NCI-H1417 treated with DMSO at 0.1 percent for 48 hours (cell line): Measurements from ENCODE around the gene CCDC66.
"Not testable (repeated sequence)": the region's sequence is repeated elsewhere in the genome, so short reads cannot be mapped to it uniquely, and the experiment has no call there.

ENCODE experiments used
- DNase-seq: peaks from one replicate; lab custom pipeline; 2025; lab: John Stamatoyannopoulos, UW

Gene CCDC66

DNA sequence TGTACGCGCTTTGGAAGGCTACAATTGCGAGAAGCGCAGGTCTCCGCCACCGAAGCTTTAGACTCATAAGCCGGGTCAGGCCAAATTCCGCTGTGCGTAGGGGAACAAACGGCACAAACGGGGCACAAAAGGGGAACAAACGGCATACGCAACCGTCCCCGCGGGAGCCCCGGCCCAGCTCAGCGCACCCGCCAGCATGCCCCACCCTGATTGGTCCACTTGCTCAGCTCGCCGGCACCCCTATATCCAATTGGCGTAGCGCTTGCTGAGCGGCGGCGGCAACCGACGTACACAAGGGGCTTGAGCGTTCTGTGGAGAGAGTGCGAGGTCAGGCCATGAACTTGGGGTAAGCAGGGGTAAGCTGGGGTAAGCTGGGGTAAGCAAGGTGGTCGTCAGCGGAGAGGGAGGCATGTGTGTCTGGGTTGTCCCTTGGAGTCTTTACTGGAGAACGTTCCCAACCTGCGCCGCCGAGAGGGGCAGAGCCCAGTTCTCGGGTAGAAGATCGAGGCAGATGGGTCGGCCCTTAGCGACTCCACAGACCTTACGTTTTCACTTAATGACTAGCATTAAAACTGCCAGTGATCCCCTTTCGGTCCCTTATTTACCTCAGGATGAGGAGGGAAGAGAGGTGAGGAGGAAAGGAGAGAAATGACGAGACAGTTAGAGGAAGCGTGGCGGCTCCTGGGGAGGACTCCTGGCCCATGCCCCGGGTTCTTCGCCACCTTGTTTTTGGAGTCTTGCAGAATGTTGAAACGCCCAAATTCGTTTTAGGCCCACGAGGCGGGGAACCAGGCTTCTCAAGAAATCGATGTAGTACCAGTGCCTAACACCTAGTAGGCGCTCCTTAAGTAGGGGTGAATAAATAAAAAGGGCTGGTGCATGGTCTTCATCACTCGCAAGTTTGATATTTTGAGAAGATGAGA lies at the start of gene CCDC66:
CCDC66 (plus strand) TSS at position 268 of the 923 bp plus-strand sequence; CDS start at position 336, 68 bp downstream.
- DNase-seq: peak; percentile 44

DNA sequence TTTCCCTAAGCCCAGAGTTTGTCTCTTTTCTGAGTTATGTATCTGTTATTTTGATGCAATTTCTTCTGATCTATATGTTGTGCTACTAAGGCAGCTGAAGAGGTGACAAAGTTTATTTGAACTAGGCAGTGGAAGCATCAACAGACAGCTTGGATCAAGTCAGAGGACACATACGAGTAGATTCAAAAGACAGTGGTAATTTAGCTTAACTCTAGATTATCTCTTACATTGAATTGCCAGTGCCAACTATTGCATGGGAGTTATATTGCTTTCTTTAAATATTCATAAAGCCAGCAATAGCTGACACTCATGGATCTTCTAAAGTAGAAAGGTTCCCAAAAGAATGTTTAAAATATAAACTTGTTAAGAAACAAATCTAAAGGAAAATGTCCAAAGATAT lies 37.3 kb upstream of the CCDC66 start:
- DNase-seq: no peak

DNA sequence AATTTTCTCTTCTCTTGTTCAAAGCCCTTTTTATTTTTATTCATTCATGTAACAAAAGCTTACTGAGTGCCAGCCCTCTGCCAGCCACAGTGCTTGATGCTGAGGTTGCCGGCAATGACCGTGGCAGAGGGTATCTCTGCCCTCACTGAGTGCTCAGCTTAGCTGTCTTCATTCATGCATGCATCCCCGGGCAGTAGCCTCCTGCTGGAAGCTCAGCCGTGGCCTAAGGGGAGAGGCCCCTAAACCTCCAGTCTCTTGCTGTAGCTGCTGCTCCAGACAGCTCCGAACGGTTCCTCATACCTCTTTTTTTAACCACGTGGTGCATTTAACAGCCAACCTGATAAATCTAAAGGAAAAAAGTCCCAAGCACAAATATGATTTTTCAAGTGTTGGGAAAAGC lies 34.6 kb upstream of the CCDC66 start:
- no peak for DNase-seq

DNA sequence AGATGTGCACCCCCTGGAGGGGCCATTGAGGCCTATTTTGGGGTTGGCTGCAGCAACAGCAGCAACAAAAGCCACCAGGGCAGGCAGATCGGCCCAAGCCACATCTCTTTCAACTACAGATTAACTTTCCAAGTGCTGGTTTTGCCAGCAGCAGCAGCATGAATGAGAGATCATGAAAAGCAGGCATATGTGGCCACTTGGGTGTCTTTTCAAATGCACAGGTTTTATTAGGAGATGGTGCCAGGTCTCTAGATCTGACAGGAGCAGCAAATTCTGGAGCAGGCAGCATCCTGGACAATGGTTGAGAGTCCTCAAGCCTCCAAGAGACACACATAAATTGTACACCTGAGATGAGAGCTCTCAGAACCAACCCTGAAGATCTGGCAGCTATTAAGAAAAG lies 31.7 kb upstream of the CCDC66 start:
- DNase-seq: no peak

DNA sequence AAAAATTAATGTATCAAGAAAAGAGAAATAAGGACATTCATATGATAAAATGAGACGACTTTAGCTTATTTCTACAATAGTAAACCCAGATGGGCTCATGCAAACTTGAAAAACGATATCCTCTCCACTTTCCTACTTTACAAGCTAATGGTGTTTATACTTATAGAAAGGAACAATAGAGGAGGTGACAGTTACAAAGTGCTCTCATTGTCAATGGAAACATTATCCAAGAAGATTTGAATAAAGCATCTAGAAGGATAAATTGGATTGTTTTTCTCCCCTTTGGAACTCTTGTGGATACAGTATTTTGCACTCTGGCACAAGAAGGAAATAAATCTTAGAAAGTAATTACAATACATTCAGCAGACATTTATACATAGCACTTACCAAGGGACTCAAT lies 20.2 kb upstream of the CCDC66 start:
- DNase-seq: no peak

DNA sequence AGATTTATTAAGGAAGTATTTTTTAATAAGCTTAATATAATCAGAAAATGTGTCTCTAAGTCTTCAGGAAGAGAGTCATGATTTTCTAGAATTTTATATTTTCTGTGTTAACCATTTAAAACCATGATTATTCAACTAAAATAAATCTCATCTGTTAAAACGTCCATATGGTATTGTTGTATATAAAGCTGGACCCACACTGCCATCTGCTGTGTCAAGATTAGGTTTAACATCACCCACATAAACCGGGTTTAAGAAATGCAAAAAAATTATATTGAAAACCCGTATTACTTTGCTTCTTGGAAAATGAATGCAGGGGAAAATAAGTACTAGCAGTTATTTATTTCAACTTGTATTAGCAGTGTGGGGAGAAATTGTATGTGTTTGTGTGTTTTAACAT lies 9.5 kb upstream of the CCDC66 start:
- DNase-seq: no peak

DNA sequence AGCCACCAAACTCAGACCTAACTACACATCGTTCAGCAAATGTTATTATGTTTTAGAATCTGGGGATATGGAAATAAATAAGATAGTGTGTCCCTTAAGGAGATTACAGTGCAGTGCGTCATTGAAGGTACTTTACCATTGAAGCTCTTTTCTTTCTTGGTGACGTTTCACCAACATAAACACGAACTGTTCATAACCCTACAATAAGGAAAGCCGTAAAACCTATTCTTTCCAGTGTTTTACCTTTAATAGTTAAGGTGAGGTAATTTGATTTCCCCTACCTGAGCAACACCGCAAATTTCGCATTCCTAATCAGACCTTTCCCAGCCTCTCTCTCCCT lies 826 bp downstream of the CCDC66 start:
- DNase-seq: no peak

DNA sequence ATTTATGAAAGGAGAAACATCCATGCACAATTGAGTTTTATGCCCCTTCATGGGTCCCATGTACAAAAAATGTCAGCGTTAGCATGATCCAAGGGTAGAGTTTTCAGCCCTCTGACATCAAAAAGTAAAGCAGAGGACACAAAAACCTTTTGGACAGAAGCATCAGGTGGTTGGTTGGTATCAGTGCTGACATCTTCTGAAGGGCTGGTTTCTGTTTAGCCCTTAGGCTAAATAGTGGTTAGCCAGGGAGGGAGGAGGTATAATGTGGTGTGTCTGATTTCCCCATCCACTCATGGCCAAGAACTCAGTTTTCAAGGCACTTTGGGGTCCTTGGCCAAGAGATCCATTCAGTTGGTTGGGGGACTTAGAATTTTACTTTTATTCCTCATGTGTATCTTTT lies 16.5 kb downstream of the CCDC66 start:
- DNase-seq: no peak

DNA sequence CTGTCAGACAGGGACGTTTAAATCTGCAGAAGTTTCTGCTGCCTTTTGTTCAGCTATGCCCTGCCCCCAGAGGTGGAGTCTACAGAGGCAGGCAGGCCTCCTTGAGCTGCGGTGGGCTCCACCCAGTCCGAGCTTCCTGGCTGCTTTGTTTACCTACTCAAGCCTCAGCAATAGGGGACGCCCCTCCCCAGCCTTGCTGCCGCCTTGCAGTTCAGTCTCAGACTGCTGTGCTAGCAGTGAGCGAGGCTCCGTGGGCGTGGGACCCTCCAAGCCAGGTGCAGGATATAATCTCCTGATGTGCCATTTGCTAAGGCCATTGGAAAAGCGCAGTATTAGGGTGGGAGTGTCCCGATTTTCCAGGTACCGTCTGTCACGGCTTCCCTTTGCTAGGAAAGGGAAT lies 25.0 kb downstream of the CCDC66 start:
- DNase-seq: not testable (repeated sequence)

DNA sequence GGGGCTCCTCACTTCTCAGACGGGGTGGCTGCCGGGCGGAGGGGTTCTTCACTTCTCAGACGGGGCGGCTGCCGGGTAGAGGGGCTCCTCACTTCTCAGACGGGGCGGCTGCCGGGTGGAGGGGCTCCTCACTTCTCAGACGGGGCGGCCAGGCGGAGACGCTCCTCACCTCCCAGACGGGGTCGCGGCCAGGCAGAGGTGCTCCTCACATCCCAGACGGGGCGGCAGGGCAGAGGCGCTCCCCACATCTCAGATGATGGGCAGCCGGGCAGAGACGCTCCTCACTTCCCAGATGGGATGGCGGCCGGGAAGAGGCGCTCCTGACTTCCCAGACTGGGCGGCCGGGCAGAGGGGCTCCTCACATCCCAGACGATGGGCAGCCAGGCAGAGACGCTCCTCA lies 27.3 kb downstream of the CCDC66 start:
- DNase-seq: not testable (repeated sequence)

DNA sequence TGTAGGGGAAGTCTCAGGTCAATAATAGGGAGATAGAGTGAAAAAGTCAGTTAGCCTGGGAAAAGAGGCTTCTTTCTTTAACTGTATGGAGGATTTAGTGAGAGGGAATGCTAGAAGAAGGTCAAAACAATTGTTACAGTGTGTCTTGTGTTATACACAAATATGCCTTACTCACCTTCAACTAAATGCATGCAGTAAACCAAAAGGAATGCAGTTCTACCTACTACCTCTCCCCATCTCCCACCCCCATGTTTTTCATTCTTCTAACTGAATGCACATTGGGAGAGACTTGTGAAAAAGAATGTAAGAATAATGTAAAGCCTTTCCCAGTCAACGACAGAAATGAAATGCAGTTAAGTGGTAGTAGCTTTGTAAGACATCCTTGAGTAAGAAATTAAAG lies 33.8 kb downstream of the CCDC66 start:
- DNase-seq: no peak

DNA sequence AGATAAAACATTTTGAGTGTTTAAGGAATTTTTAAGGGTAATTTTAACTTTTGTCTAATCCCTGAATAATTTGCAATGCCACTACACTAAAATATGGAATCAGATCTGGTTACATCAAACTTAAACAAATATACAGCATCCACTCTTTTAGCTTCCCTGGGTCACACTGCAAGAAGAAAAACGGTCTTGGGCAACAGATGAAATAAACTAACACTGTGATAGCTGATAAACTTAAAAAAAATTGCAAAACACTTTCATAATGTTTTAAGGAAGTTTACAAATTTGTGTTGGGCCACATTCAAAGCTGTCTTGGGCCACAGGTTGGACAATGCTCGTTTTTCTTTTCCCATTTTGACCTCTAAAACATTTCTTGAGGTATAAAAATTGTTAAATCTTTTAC lies 34.3 kb downstream of the CCDC66 start:
- DNase-seq: no peak

DNA sequence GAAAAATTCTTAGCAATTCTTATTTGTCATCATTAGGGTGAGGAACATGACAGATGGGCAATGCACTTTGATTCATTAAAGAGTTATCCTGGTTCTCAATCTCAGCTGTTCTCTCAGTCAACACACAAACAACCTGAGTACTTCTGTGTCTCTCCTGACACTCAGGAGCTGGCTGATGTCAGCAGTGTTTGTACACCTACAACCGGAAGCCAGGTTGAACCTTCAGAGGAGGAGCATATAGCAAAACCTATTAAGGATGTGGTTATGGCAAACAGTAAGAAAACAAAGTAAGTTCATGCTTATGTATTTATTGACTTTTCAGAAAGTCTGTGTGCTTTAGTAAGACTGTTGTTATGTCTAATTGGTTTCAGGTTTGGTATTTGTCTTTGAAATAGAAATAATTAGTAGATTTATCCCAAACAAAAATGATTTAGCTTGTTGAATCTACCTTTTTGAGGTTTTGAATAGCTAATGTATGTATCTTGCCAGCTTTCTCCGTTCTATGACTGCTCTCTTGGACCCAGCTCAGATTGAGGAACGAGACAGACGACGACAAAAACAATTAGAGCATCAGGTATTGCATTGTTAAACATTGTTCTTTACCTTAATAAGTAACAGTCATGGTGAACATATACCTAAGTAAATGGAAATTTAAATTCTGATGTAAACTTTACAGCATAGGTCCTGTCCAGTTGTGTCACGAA lies 36.6 kb downstream of the CCDC66 start:
- no peak for DNase-seq

DNA sequence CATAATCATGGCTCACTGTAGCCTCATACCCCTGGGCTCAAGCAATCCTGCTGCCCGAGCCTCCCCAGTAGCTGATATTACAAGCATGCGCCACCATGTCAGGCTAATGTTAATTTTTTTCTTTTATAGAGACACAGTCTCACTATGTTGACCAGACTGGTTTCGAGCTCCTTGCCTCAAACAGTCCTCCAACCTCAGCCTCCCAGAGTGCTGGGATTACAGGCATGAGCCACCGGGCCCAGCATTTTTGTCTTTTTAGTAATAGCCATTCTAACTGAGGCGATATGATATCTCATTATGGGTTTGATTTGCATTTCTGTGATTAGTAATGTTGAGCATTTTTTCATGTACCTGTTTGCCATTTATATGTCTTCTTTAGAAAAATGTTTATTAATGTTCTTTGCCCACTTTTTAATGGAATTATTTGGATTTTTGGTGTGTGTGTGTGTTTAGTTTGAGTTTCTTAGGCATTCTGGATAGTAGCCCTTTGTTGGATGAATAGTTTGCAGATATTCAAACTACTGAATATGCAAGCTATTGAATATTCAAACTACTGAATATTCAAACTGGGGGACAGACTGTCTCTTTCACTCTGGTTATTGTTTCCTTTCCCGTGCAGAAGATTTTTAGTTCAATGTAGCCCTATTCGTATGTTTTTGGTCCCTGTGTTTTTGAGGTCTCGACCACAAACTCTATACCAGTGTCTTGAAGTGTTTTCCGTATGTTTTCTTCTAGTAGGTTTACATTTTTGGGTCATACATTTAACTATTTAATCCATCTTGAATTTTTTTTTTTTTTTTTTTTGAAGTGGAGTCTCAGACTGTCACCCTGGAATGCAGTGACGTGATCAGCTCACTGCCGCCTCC lies 39.2 kb downstream of the CCDC66 start:
- DNase-seq: no peak

DNA sequence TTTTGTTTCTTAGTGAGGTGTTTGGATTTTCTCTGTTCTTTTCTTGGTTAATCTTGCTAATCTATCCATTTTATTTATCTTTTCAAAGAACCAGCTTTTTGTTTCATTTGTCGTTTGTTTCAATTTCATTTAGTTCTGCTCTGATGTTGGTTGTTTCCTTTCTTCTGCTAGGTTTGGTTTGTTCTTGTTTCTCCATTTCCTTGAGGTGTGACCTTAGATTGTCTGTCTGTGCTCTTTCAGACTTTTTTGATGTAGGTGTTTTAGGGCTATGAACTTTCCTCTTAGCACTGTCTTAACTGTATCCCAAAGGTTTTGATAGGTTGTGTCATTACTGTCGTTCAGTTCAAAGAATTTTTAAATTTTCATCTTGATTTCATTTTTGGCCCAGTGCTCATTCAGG lies 51.5 kb downstream of the CCDC66 start:
- DNase-seq: not testable (repeated sequence)

DNA sequence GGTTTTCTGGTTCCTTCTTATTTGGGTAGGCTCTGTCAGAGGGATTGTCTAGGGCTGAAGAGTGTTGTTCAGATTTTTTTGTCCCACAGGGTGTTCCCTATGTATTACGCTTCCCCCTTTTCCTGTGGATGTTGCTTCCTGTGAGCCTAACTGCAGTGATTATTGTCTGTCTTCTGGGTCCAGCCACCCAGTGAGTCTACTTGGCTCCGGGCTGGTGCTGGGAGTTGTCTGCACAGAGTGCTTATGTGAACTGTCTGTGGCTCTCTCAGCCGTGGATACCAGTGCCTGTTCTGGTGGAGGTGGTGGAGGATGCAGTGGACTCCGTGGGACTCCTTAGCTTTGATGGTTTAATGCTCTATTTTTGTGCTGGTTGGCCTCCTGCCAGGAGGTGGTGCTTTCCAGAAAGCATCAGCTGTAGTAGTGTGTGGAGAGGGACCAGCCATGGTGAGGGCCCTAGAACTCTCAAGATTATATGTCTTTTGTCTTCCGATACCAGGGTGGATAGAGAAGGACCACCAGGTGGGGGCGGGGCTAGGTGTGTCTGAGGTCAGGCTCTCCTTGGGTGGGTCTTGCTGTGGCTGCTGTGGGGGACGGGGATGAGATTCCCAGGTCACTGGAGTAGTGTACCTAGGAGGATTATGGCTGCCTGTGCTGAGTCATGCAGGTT lies 53.8 kb downstream of the CCDC66 start:
- no peak for DNase-seq

DNA sequence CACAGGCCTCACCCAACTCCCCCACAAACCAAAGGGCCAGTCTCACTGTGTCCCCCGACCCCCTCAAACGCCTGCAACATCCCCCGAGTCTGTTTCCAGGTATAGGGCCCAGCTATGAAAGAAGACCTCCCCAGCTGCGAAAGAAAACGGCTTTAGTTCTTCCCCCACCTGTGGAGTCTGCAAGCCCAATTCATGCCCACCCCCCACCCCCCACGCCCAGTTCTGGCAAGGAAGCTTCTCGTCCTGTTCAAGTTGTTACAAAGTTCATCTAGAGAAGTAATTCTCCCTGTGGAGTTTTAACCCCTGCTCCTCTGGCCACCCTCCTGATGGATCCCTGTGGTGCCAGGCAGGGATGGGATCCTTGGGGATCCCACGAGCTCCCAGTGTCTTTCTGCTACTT lies 54.4 kb downstream of the CCDC66 start:
- no peak for DNase-seq

DNA sequence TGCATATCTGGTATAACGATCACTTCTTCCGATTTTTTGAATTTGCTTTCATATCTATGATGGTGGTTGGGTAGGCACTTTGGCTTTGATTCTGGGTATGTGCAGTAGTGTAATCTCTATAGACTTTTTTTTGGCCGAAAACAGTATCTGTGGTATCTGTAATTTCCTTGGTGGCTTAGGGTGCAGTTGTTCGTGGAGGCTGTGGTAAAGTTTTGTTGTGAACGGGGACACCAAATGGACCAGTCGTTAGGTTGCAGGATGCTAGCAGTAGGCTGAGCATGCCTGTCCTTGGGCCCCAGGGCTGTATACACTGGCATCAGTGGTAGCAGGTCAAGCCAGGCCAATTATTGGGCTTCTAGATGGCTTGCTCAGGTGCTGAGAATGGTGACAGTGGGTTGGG lies 55.2 kb downstream of the CCDC66 start:
- DNase-seq: no peak

DNA sequence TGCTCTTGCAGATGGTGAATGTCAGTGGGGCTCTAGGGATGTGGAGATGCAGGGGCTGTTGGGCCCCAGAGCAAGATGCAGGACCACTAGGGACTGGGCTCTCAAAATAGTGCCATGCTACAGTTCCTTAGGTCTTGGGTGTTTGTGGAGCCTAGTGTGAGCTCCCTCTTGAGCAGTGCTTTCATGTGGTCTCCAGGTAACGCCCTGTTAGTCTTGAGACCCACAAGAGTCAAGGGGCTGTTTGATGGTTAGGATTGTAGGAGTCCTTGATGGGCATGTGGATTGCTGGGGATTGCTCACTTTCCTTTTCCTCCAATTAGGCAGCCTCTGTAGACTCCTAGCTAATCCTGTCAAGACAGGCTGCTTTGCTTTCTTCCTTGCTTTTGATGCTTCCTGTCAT lies 56.0 kb downstream of the CCDC66 start:
- DNase-seq: no peak

DNA sequence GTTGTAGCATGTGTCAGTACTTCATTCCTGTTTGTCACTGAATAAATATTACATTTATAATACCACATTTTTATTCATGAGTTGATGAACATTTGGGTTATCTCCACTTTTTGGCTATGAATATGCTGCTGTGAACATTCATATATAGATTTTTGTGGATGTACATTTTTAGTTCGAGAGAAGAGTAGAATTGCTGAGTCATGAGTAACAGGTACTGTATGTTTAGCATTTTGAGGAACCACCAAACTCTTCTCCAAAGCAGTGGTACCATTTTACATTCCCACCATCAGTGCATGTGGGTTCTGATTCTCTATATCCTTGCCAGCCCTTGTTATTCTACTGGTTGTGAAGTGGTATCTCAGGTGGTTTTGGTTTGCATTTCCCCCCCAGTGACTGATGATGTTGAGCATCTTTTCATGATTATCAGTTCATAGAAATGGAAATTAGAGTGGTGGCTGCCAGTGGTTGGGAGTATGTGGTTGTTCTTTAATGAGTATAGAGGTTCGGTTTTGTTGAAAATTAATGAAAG lies 59.6 kb downstream of the CCDC66 start:
- no peak for DNase-seq

DNA sequence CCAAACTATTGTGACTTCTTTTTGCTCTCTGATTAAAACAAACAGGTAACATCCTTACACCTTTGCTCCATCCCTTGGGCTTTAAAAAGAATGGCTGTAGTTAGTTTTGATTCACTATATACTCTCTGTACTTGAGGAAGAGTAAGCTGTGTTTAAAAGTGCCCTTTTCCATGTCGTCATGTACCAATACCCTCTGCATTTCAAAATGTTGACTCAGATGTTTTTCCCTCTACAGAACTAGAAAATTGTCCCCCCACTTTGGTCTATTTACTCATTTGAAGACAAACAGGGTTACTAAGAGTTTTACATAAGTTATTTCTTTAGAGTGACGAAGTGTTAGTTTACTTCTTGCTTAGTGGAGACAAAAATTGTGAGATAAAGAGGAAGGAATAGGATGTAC lies 63.4 kb downstream of the CCDC66 start:
- DNase-seq: no peak

DNA sequence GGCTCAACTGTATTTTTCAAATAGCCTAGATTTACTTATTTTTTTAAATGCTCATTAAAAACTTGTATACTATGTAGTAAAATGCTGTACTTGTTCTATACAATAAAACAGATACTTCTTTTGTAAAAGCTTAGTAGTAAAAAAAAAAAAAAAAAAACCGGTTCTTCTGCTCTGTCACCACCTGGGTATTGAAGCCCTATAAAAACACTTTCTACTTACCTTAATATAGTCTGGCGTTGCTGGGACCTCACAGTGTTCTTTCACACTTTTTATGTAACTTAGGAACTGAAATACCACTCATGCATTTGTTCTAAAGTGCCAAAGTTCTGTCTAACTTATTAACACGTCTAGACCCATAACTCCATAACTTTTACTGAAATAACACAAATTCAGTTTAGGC lies 64.7 kb downstream of the CCDC66 start:
- peak; percentile 4 for DNase-seq
